SKM-1 treated with dmso at 0.1 percent for 144 hours (cell line): ENCODE data around the gene MORN3.
A peak's percentile ranks its signal among the peaks of the same experiment; 100 is the strongest.
"Not testable (repeated sequence)": the region's sequence is repeated elsewhere in the genome, so short reads cannot be mapped to it uniquely, and the experiment has no call there.

Experiments
- DNase-seq: peaks from one replicate; lab custom pipeline; 2025; ENCODE audit not compliant: unreplicated experiment; lab: John Stamatoyannopoulos, UW

Gene MORN3

DNA sequence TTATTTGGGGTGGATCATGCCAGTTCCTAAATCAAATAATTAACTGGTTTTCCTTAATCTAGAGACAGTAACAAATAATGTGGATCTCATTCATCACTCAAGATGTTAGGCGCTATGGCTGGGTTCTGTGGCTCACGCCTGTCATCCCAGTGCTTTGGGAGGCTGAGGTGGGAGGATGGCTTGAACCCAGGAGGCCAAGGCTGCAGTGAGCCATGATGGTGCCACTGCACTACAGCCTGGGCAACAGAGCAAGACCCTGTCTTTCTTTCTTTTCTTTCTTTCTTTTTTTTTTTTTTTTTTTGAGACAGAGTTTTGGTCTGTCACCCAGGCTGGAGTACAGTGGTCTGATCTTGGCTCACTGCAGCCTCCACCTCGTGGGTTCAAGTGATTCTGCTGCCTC lies 23.3 kb upstream of the MORN3 start:
- DNase-seq, result not testable (repeated sequence)

DNA sequence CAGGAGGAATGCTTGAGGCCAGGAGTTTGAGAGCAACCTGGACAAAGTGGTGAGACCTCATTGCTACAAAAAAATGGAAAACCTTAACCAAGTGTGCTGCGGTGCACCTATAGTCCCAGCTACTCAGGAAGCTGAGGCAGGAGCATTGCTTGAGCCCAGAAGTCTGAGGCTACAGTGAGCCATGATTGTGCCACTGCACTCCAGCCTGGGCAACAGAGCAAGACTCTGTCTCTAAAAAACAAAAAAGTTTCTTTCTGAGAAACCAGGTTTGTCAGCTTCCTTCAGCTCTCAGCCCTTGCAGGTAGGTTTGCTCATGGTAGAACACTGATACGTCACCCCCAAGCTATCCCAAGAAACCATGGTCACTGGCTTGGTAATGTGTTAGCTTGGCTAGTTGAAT lies 20.0 kb upstream of the MORN3 start:
- DNase-seq, result no peak

DNA sequence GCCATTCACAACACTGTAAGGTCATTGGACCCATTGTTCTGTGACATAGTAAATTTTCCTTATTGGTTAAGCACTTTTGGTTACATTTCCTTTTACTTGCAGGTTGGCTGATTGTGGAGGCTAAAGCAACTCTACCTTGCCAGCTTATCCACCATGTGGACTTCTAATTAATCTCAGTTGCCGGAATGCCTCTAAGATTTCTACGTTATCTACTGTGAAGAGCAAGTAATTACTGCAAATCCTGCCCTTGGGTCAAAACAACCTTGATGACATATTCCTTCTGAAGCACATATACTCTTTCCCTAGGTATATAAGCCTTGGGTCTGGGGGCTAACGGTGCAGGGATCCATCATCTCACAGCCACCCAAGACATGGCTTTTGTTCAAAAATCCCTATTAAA lies 19.5 kb upstream of the MORN3 start:
- no peak for DNase-seq

DNA sequence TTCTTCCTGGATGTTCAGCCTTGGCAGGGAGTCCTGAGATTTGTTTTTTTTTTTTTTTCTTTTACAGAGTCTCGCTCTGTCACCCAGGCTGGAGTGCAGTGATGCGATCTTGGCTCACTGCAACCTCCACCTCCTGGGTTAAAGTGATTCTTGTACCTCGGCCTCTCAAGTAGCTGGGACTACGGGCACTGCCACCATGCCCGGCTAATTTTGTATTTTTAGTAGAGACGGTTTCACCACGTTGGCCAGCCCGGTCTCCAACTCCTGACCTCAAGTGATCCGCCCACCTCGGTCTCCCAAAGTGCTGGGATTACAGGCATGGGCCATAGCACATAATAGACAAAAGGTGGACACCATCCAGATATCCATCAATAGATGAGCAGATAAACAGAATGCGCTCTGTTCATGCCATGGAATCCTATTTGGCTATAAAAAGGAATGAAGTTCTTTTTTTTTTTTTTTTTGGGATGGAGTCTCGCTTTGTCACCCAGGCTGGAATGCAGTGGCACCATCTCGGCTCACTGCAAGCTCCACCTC lies 10.3 kb upstream of the MORN3 start:
- not testable (repeated sequence) for DNase-seq

DNA sequence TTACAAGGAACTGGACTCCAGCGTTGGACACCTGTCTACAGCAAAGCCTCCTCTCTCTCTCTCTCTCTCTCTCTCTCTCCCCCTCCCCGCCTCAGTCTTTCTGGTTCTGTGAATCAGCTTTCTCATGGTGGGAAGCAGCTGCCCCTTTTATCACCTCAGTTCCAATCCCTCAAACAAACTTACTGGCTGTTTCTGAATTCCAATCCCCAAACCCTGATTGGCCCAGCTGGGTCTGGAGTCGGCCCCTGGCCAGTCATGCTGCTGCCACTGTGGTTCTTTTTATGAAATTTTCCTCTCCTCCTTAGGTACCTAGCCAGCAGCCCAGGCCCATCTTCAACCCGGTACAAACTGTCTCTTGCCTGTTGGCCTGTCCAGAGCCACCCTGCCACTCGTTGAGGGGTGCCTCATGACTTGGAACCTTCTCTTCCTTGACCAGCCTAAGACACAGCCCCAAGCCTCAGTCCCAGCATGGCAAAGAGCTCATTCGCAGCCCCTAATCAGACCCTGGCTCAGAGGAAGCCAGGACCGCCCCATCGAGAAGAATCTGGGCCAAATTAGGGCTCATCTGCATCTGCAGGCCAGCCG lies 9.4 kb upstream of the MORN3 start:
- DNase-seq, result no peak

DNA sequence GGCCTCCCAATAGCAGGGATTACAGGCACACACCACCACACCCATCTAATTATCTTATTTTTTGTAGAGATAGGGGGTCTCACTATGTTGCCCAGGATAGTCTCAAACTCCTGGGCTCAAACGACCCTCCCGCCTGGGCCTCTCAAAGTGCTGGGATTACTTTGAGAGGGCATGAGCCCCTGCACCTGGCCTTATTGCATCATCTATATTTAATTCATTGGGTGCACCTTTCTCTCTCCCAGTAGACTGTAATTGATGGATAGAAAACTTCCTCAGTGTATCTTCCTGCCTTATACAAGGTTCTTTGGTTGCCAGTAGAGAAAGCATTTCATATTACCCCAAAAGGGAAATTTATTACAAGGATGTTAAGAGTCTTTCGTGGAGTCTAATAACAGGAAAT lies 8.9 kb upstream of the MORN3 start:
- DNase-seq, result no peak

DNA sequence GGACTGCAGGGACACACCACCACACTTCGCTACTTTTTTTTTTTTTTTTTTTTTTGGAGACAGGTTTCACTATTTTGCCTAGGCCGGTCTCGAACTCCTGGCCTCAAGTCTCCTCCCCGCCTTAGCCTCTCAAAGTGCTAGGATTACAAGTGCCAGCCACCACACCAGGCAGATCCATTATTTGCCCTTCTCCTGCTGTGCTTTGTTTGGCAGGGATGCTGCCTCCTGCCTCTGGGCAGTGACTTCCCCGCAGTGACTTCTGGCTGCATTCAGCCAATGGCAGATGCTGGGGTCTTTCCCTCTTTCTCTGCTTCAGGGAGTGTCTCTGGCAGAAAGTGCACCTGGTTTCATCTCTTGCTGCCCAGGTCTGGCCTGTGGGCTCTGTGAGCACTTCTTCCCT lies 6.7 kb upstream of the MORN3 start:
- DNase-seq, result no peak

DNA sequence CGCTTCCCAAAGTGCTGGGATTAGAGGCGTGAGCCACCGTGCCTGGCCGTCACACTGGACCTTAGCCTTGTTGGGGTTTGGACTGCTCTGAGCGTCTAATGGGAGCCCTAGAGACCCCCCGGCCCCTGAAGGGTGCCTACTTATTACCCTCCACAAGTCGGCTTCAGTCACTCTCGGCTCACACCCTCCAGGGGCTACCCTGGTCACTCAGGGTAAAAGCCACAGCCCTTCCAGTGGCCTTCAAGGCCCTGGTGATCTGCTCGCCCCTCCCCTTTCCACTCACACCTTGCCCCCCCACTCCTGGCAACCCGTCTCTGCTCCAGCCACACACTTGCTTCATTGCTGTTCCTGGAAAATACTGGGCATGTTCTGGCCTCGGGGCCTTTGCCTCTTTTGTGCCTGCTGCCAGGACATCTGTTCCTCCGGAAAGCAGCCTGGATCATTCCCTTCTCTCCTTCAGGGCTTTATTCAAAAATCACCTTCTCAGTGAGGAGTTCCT lies 3.6 kb upstream of the MORN3 start:
- no peak for DNase-seq

DNA sequence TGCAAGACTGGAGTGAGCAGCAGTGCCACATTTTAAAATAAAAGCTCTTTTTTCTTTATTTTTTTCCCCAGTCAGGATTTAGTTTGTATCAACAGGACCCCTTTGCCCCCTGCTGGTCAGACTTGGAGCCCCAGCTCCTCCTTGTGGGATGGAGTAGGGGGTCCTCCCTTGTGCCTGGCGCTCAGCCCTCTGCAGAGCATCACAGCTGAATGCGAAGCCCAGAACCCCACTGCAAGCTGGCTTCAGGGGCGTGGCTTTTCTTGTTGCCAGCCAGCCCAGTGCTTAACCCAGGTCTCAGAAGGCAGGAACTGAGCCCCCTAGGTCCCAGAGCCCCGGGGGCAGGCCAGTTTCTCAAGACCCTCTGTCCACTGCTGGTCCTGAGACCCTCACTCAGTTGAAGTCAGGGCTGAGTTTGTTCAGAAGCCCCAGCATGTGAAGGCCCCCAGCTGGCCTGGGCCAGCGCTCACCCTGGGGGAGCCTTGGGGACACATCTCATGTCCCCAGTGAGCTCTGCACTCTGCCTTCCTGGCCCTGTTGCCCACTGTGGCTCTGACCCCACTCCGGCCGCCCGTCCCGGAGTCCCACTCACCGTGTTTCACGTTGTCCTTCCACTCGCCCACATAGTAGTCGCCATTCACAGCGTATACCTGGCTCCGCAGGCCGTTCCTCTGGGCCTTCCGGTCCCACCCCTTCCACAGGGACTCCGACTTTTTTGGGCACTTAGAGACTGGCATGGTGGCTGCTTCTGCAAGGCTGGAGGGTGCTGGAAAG lies 519 bp downstream of the MORN3 start:
- no peak for DNase-seq

DNA sequence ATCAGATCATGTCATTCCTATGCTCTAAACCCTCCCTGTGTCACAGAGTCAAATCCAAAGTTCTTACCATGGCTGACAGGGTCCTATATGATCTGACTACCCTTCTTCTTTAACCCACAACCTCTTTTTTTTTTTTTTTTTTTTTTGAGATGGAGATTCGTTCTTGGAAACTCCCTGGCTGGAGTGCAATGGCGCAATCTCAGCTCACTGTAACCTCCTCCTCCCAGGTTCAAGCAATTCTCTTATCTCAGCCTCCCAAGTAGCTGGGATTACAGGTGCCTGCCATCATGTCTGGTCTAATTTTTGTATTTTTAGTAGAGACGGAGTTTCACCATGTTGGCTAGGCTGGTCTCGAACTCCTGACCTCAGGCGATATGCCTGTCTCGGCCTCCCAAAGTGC lies 2.6 kb downstream of the MORN3 start:
- DNase-seq, result not testable (repeated sequence)

DNA sequence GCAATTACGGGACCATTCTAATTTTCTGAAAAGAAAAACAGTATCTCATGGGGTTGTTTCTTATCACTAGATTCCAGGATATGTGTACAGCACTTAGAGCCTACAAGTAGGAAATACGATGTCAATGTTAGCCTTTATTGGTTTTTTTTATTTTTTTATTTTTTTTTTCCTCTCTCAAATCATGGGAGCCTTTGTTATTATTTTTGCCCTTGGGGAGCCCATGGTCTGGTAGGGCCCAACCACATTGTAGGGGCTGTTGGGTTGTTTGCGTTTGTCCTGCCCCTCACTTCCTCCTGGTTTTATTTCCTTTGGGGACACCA lies 5.9 kb downstream of the MORN3 start:
- DNase-seq, result no peak

DNA sequence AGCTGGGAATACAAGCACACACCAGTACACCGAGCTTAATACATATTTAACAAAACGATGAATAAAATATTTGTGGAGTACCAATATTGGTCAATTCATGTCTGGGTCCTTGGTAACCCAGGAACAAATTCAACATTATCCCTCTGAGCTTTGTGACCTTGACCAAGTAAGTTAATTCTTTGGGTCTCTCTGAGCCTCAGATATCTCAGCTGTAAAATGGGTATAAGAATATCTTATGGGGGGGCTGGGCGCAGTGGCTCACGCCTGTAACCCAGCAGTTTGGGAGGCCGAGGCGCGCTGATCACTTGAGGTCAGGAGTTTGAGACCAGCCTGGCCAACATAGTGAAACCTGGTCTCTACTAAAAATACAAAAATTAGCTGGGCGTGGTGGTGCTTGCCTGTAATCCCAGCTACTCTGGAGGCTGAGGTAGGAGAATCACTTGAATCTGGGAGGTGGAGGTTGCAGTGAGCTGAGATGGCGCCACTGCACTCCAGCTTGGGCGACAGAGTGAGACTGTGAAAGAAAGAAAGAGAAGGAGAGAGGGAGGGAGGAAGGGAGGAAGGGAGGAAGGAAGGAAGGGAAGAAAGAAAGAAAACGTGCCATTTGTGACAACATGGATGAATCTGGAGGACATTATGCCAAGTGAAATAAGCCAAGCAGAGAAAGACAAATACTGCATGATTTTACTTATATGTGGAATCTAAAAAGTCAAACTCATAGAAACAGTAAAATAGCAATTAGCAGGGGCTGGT lies 7.9 kb downstream of the MORN3 start:
- DNase-seq, result not testable (repeated sequence)

DNA sequence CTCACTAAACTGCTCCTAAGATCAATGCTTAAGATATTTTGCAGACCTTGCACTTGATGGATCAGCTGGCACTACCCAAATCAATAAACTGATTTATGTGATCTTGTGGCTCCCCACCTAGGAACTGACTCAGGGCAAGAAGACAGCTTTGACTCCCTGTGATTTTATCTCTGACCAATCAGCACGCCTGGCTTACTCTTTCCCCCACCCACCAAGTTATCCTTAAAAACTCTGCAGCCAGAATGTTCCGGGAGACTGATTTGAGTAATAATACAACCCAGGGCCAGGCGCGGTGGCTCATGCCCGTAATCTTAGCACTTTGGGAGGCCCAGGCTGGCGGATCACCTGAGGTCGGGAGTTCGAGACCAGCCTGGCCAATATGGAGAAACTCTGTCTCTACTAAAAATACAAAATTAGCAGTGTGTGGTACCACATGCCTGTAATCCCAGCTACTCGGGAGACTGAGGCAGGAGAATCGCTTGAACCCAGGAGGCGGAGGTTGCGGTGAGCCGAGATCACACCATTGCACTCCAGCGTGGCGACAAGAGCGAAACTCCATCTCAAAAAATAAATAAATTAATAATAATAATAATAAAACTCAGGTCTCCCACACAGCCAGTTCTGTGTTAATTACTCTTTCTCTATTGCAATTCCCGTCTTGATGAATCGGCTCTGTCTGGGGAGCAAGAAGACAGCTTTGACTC lies 12.0 kb downstream of the MORN3 start:
- no peak for DNase-seq

DNA sequence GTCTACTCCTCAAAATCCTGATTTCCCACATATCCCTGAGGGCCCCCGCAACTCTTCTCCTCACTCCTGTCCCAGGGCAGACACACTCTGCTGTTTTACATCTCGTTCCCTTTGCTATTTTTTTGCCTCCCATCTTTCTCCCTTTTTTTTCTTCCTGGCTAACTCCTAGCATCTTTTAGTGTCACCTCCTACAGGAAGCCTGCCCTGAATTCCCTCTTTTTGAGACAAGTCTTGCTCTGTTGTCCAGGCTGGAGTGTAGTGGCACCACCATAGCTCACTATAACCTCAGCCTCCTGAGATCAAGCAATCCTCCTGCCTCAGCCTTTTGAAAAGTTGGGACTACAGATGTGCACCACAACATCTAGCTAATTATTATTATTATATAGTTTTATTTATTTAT lies 13.3 kb downstream of the MORN3 start:
- no peak for DNase-seq

DNA sequence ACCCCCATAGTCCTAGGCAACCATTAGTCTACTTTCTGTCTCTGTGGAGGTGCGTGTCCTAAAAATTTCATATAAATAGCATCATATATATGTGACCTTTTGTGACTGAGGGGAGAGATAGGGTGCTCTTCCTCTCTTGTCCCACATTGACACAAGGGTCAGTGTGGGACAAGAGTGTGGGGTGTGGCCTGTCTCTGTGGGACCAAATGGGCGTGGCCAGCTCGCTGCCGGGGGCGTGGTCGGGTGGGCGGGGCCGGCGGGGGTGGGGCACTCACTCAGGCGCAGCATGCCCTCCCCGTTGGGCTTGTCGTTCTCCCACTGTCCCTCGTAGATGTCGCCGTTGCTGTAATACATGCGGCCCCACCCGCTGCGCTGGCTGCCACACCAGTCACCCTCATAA lies 15.5 kb downstream of the MORN3 start:
- DNase-seq, result no peak

DNA sequence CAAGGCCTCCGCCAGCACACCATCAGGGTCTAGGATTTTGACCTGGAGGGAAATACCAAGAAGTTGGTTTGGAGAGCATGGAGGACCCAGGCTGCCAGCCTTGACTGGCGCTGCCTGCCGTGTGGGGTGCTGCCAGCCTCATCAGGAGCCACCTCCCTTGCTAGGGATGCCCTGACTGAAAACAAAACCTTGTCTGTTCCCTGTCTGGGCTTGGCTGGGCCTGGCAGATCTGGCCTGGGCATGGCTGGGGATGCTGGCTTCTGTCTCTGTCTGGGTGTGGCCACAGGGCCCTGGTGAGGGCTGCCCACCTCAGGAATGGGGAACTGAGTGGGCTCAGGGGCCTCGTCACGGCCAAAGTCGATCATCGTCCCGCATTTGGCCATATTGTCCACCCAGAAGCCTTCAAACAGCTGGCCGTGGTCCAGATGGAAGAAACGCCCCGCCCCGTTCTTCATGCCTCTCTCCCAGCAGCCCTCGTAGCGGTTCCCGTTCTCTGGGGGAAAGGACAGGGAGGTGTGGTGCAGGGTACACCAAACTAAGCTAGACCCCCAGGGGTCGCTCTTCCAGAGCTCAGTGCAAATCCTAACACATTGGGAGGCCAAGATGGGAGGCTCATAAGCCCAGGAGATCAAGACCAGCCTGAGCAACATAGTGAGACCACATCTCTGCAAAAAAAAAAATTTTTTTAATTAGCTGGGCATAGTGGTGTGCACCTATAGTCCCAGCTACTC lies 16.5 kb downstream of the MORN3 start:
- no peak for DNase-seq

DNA sequence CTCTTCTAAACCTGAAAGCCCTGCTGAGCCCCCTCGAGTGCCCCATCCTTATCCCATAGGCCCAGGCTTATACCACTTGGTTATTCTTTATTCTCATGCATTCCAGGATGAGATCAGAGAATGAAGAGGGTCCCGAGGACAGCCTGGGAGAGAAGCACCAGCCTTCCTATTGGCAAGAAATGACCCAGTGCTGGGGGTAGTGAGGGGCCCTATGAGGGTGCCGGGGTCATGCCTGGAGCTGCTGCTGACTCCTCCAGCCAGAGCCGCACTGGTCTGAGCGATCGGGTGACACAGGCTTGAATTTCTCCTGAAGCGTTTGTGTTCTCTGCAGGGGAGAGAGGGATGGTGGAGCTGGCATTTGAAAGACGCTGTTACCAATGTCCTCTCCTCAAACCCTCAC lies 18.1 kb downstream of the MORN3 start:
- no peak for DNase-seq

DNA sequence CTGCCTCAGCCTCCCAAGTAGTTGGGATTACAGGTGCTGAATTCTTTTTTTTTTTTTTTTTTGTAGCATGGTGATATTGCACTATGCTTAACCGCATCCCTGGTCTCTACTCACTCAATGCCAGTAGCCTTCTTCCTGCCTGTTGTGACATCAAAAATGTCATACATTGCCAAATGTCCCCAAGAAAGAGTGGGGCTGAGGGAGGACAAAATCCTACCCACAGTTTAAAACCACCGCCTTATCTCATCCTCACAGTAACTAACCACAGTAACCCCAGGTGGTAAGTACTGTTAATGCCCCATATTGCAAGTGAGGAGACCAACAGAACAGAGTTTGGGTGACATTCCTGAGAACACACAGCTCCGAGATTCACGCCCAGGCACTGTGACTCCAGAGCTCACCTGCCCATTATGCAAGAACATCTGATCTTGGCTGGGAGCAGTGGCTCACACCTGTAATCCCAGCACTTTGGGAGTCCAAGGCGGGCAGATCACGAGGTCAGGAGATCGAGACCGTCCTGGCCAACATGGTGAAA lies 19.6 kb downstream of the MORN3 start:
- peak; percentile 89 for DNase-seq

DNA sequence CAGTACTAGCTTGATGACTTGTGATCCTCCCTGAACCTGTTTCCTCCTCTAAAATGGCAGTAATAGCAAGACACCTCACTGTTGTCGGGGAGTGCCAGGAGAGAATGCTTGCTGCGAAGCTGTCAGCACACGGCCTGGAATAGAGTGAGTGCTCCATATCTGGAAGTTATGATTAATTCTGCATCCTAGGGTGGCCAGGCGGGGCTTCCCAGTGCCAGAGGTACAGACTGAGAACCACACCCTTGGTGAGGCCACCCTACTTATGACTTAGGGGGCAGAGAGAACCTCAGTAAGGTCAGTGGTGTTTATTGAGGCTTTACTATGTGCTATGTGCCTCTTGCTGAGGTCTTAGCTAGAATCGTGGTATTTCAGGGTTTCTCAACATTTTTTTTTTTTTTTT lies 20.1 kb downstream of the MORN3 start:
- peak; percentile 13 for DNase-seq

DNA sequence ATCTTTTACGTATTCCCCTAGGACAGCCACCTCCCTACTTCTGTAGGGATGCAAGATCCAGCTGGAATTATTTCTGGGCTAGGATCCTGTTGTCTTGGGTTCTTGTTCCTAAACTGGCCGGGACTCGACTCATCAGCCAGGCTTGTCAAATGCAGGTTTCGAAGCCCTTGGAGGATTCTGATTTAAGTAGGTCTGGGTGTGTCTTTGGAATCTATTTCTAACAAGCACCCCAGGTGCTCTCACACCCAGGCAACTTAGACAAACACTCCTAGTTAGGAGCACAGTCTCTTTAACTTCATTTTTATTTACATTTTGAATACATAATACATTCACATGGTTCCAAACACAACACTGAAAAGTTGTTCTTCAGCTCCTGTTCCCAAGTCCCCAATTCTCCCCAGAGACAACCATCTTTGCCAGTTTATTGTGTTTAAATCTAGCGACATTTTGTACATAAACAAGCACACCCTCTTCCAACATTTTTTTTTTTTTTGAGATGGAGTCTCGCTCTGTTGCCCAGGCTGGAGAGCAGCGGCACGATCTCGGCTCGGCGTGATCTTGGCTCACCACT lies 20.9 kb downstream of the MORN3 start:
- no peak for DNase-seq
